ENCODE measurements around the gene SMPDL3B.

DNA sequence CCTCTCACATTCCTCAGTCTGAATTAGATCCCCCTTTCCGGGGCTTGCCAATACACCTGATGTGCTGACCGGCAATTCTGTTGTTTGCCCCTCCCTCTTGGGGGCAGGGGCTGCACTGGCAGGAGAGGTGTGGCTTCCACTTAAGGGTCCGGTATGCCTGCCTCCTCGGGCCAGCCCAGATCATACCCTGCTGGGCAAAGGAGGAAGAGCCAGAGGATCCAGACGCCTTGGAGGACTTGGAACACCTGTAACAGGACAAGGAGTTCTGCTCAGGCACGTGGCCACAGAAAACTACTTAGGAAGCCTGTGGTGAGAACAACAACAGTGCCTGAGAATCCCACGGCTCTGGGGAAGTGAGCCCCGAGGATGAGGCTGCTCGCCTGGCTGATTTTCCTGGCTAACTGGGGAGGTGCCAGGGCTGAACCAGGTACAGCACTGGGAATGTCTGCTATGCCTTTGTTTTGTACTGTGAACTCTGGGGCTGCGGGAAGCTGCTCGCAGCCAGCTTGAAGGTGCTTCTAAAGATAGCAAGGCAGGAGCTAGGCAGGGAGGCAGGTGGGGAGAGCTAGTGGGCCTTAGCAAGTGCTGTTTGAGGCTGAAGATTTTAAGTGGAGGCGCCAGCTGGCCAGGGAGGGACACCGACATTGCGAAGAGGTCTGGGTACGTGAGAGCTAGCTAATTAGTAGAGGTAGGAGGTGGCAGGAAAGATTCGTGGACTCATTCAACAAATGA lies at the start of gene SMPDL3B:
- TF ChIP-seq, protein P1, sequence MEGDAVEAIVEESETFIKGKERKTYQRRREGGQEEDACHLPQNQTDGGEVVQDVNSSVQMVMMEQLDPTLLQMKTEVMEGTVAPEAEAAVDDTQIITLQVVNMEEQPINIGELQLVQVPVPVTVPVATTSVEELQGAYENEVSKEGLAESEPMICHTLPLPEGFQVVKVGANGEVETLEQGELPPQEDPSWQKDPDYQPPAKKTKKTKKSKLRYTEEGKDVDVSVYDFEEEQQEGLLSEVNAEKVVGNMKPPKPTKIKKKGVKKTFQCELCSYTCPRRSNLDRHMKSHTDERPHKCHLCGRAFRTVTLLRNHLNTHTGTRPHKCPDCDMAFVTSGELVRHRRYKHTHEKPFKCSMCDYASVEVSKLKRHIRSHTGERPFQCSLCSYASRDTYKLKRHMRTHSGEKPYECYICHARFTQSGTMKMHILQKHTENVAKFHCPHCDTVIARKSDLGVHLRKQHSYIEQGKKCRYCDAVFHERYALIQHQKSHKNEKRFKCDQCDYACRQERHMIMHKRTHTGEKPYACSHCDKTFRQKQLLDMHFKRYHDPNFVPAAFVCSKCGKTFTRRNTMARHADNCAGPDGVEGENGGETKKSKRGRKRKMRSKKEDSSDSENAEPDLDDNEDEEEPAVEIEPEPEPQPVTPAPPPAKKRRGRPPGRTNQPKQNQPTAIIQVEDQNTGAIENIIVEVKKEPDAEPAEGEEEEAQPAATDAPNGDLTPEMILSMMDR (IDR thresholded peaks at IDR 0.05): no peak
- TF ChIP-seq POLR2A (IDR thresholded peaks at IDR 0.05): no peak

All from right lobe of liver (tissue), 4 donors.